Large intestine (tissue), 3 donors: Measurements from ENCODE around the gene ST8SIA5. TPM values are rescaled to one million over a fixed set of nuclear protein-coding genes. Genes with fewer than 3 reads are reported as not detected.

Source experiments
- DNase-seq, 2 donors: peaks; one replicate each; pipeline versions ENCODE4 v3.0.0 to v3.0.0-alpha.2; 2013
- H3K27ac ChIP-seq: one replicate; pipeline ENCODE4 v1.5.1; 2013; ENCODE audit warnings: low read length
- H3K27me3 ChIP-seq: 2 replicates; pipeline ENCODE4 v1.6.1; 2013; ENCODE audit warnings: low read length; ENCODE audit not compliant: control insufficient read depth, insufficient read depth
- H3K36me3 ChIP-seq: 2 replicates; pipeline ENCODE4 v1.6.1; 2013; ENCODE audit warnings: low read length; ENCODE audit not compliant: control insufficient read depth, insufficient read depth
- H3K4me1 ChIP-seq: one replicate; pipeline ENCODE4 v1.6.1; 2013; ENCODE audit warnings: low read length; ENCODE audit not compliant: control insufficient read depth, insufficient read depth
- H3K4me3 ChIP-seq: one replicate; pipeline ENCODE4 v1.5.1; 2013; ENCODE audit warnings: low read length
- H3K9me3 ChIP-seq: one replicate; pipeline ENCODE4 v1.6.1; 2013; ENCODE audit warnings: mild to moderate bottlenecking, low read depth, low read length, moderate library complexity; ENCODE audit not compliant: control insufficient read depth
- WGBS: methylation state at CpG from one replicate; pipeline ENCODE4 v1.1.5; 2013; ENCODE audit warnings: low lambda C conversion rate; ENCODE audit not compliant: insufficient coverage; 5-methylcytosine and 5-hydroxymethylcytosine counted together
- polyA plus RNA-seq: library from polyadenylated mRNA; unstranded; fragments of 120-200 nt; gene quantifications from one replicate; pipeline ENCODE4 v1.2.1, GENCODE V29; 2013

ST8SIA5 gene
- polyA plus RNA-seq, 1 donor, result 1.3 TPM

DNA sequence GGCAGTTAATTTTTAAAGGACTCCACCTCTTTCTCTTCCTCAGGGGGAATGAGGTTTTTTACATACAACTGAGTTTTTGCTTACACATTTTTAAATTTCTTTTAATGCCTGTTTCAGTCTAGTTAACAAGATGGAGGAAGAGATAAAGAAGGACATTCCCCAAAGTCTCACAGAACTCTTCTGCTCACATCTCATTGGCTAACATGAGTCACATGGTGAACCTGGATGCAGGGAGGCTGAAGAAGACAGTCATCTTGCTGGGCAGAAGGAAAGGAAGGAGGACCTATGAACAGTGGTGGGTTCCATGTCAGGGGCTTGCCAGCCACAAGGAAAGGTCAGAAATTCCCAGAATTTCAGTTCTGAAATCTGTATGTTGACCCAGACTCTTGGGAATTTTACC lies 10.4 kb upstream of the ST8SIA5 start:
- no peak for DNase-seq
- no peak overlapping the region for H3K4me3 ChIP-seq
- H3K36me3 ChIP-seq, result no peaks in the 10 kb centered on the region
- H3K9me3 ChIP-seq, result no peaks in the 10 kb centered on the region
- H3K4me1 ChIP-seq, result no peaks in the 10 kb centered on the region
- no peak overlapping the region for H3K27ac ChIP-seq
- H3K27me3 ChIP-seq, result peaks cover 10% of the 10 kb centered on the region

DNA sequence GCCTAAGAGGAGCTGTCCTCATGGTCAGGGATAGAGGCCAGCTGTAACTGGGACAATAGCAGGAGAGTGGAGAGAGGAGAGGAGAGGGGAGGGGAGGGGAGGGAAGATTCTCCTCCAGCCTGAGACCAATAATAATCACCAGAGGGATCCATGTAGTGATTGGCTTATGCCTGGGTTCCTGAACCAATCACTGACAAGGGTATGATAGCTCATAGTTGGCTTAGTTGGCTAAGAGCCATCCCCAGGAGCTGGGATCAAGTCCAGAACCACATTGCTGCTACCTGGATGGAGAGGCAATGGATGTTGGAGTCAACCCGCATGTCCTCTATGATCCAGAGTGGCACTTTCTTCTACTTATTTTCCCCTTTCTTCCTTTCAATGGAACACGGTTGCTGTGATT lies 7.7 kb upstream of the ST8SIA5 start:
- no peaks in the 10 kb centered on the region for H3K9me3 ChIP-seq
- no peak overlapping the region for H3K4me3 ChIP-seq
- no peak overlapping the region for H3K27ac ChIP-seq
- no peaks in the 10 kb centered on the region for H3K4me1 ChIP-seq
- no CpG with 5 or more reads among the region's 2 CpGs for WGBS
- no peaks in the 10 kb centered on the region for H3K36me3 ChIP-seq
- peaks cover 28% of the 10 kb centered on the region for H3K27me3 ChIP-seq
- DNase-seq, result no peak

DNA sequence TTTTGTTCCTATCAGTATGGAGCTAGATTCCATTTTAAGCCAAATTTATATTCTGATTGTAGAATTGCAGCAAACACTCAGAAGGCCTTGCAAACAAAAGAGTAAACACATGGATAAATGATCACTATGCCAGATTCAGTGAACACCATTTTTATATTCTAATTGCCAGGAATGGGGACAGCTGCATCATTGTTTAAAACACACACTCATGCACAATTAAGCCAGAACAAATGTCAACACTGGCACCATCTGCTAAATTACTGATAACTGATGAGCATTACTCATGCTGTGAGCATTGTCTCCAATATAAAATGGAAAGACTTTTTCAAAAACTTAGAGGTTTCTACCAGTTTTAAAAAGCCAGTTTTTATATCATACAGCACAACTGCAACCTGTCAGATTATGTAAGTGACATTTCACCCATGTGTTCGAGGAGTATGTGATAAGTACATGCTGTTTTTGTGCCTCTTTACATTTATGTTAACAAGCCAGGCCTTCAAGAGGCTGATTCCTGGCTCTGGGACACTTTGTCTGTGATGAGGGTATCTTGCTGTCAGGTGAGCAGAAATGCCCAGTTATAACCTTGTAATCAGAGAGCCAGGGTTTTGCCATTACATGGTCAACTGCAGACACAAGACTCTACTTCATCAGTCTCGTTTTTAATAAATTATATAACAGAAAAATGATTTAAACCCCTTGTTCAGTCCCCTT lies 4.4 kb upstream of the ST8SIA5 start:
- H3K4me1 ChIP-seq, result peaks cover 3% of the 10 kb centered on the region
- H3K9me3 ChIP-seq, result no peaks in the 10 kb centered on the region
- H3K27ac ChIP-seq, result no peak overlapping the region
- peaks cover 55% of the 10 kb centered on the region for H3K27me3 ChIP-seq
- no peaks in the 10 kb centered on the region for H3K36me3 ChIP-seq
- WGBS, result no CpG with 5 or more reads among the region's 2 CpGs
- H3K4me3 ChIP-seq, result no peak overlapping the region
- DNase-seq, result no peak

DNA sequence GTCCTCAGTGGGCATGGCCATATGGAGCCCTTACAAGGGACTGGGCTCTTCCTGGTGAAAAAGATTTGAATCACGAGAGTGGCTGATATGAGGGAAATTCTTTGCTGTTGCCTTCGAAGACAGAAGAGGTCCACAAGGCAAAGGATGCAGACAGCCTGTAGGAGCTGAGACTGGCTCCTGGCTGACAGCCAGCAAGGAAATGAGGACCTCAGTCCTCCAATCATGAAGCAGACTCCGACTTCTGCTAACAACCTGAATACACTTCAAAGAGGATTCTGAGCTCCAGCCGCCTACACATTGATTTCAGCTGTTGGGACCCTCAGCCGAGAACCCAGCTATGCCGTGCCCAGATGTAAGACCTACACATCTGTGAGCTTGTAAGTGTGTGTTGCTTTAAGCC lies 3.0 kb upstream of the ST8SIA5 start:
- DNase-seq, result no peak
- Histone ChIP-seq H3K27ac (no peak overlapping the region), H3K9me3 (no peaks in the 10 kb centered on the region), H3K4me3 (no peak overlapping the region), H3K27me3 (peaks cover 65% of the 10 kb centered on the region), H3K36me3 (no peaks in the 10 kb centered on the region), H3K4me1 (peaks cover 3% of the 10 kb centered on the region)
- no CpG with 5 or more reads among the region's 6 CpGs for WGBS

DNA sequence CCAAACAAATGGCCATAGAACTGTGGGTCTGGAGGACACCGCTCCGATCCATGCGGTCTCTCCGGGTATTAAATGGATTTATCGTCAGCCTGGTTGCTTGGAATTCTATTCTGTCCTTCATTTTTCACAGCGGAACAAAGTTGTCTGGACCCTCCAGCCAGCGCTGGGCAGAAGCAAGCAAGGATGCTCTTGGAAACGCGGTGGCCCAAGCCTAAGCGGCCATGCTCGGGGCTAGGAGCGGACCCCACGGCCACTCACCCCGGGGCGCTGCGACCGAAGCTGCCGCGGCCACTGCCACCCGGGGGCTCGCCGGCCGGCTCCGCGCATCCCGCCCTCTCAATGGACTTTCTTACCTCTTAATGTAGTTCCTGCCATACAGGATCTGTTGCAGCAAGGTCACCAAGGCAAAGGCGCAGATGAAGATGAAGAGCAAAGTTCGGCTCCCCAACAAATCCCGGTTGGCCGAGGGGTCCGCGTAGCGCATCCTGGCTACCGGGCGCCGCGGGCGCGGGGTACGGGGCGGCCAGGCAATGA lies 761 bp downstream of the ST8SIA5 start:
- Histone ChIP-seq H3K9me3 (no peaks in the 10 kb centered on the region), H3K4me1 (peaks cover 3% of the 10 kb centered on the region), H3K36me3 (no peaks in the 10 kb centered on the region), H3K27me3 (peaks cover 77% of the 10 kb centered on the region), H3K4me3 (no peak overlapping the region), H3K27ac (no peak overlapping the region)
- DNase-seq, result no peak
- WGBS, result no CpG with 5 or more reads among the region's 41 CpGs

DNA sequence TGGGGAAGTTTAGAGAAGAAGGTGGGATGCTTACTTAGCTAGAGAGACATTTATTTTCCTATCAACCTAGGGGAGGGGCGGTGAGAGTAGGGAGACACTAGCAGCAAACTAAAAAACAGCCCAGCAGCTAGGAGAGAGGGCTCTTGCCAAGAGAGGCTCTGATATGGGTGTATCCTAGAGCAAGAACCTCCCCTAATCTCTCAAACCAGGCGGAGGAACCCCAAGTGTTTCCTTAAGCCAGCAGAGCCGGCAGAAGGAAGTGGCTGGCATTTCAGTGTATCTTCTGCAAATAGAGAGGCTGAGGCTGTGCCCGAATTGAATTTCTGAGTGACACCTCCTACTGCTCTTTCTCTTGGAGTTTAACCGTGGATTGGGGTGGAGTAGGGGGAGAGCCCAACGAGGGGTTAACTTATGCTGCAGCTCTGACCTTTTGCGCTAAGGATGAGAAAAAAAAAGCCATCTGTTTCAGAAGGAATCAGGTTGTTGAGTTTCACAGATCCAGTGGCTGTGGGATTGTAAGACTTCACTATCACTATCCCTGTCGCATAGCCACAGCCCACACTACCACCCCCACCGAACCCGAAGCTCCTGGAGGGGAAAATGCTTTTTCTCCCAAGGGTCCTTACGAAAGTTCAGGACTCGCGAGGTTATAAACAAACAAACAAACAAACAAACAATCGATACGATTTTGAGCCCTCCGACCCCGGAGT lies 1.4 kb downstream of the ST8SIA5 start:
- peaks cover 3% of the 10 kb centered on the region for H3K4me1 ChIP-seq
- no peak overlapping the region for H3K27ac ChIP-seq
- no peaks in the 10 kb centered on the region for H3K9me3 ChIP-seq
- peaks cover 72% of the 10 kb centered on the region for H3K27me3 ChIP-seq
- no peak for DNase-seq
- H3K4me3 ChIP-seq, result no peak overlapping the region
- WGBS, result 20% methylated on average over 1 of the region's 17 CpGs
- no peaks in the 10 kb centered on the region for H3K36me3 ChIP-seq

DNA sequence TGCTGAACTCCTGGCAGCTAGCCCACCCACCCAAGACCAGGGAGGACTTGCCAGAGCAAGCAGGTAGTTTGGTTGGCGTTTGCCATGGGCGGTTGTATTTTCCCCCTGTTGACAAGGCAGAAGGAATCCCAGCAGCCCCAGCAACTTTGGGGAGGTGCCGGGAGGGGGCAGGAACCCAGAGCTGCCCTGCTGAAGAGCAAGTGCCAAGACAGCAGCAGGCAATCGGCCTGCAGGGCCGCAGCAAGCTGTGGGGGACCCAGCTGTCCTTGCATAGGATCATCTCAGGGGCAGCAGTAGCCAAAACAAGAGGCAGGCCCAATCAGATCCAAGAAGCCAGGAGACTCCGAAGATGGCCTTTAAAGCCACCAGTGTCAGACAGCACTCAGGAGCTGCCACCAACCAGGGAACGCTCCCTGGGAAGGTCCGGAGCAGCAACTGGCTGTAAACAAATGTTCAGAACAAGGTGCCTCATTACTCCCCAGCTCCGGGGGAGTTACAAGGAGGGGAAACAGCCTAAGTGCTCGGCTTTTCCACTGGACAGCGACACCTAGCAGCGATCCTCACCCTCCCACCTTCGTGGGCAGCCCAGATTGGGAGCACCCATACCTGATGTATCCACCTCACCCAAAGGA lies 2.1 kb downstream of the ST8SIA5 start:
- no peaks in the 10 kb centered on the region for H3K9me3 ChIP-seq
- H3K27ac ChIP-seq, result no peak overlapping the region
- no peak overlapping the region for H3K4me3 ChIP-seq
- no peaks in the 10 kb centered on the region for H3K36me3 ChIP-seq
- H3K27me3 ChIP-seq, result peaks cover 66% of the 10 kb centered on the region
- no CpG with 5 or more reads among the region's 13 CpGs for WGBS
- peaks cover 3% of the 10 kb centered on the region for H3K4me1 ChIP-seq
- DNase-seq, result no peak

DNA sequence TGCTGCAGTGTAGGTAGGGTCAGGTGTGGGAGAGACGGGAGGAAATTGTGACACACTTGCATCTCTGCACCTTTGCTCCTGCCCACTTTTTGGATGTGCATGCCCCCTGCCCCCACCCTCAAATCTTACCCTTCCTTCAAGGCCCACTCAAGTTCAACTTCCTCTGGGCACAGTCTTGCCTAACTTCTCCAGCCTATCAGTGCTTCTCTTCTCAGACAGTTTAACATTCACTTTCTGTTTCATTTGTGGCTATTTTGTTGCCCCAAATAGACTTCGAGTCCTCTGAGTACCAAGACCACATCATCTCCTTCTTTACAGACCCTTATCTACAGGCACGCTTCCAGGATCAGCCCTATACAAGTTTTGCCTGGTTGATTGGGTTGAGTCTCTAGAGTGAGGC lies 2.7 kb downstream of the ST8SIA5 start:
- Histone ChIP-seq H3K9me3 (no peaks in the 10 kb centered on the region), H3K4me3 (no peak overlapping the region), H3K36me3 (no peaks in the 10 kb centered on the region), H3K27ac (no peak overlapping the region), H3K4me1 (peaks cover 3% of the 10 kb centered on the region), H3K27me3 (peaks cover 60% of the 10 kb centered on the region)
- no CpG with 5 or more reads among the region's 3 CpGs for WGBS
- DNase-seq, result no peak

DNA sequence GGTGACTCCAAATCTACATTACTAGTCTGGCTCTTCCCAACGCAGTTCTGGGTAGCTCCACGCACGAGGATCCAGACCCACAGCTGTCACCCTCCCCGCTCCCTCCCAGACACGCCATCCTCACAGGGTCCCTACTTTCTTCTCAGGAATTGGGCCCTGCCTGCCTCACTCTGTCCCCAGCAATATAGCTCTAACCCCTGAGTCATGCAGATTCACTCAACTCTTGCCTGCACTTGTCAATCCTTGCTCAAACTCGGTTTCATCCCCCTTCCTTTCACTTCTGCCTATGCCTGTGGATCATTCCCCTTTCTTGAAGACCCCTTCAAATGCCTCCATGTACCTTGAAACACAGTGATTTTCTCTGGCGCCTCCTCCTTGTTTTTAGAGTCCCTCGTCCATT lies 5.0 kb downstream of the ST8SIA5 start:
- H3K27ac ChIP-seq, result no peak overlapping the region
- WGBS, result no CpG with 5 or more reads among the region's 8 CpGs
- H3K36me3 ChIP-seq, result no peaks in the 10 kb centered on the region

DNA sequence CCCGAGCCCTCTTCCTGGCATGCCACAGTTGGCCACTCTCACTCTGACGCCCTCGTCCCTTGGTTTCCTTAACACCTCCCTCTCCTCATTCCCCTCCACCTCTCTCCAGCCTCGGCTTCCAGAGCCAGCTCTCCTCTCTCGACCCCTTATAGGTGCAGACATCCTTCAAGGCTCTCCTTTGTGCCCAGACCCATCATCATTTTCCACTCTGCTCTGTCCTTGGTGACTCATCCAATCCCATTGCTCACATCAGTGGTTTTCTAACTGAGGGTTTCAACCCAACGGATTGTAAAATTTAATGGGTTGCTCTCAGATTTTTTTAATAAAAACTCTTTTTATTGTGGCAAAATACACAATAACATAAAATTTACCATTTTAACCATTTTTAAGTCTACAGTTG lies 6.2 kb downstream of the ST8SIA5 start:
- Histone ChIP-seq H3K36me3 (no peaks in the 10 kb centered on the region), H3K27me3 (peaks cover 28% of the 10 kb centered on the region), H3K4me1 (no peaks in the 10 kb centered on the region), H3K27ac (no peak overlapping the region), H3K4me3 (no peak overlapping the region), H3K9me3 (no peaks in the 10 kb centered on the region)
- 60% methylated on average over 2 of the region's 6 CpGs for WGBS
- DNase-seq, result no peak

More for the DNA sequence above, 5.0 kb downstream of the ST8SIA5 start:
- no peaks in the 10 kb centered on the region for H3K4me1 ChIP-seq
- no peaks in the 10 kb centered on the region for H3K9me3 ChIP-seq
- no peak for DNase-seq
- H3K27me3 ChIP-seq, result peaks cover 40% of the 10 kb centered on the region
- no peak overlapping the region for H3K4me3 ChIP-seq
